ENCODE data around the gene CCDC175.

CCDC175 gene

GRCh38 chr14:59483363-59483762, 93.2 kb downstream of the CCDC175 start:
- no peaks in the 10 kb centered on the region for H3K4me1 ChIP-seq (ENCODE audit: control insufficient read depth, insufficient read depth, low read length)
- no CpG with 5 or more reads among the region's 16 CpGs for WGBS (ENCODE audit: insufficient coverage, insufficient read length)
- H3K27me3 ChIP-seq (ENCODE audit: control insufficient read depth, insufficient read depth, low read length): no peaks in the 10 kb centered on the region
- no peak overlapping the region for H3K27ac ChIP-seq (ENCODE audit: low read length)
- H3K9me3 ChIP-seq (ENCODE audit: control insufficient read depth, insufficient read depth, low read length): no peaks in the 10 kb centered on the region
- H3K36me3 ChIP-seq (ENCODE audit: control insufficient read depth, insufficient read depth, low read length): no peaks in the 10 kb centered on the region; the same call in 1 of the 2 replicates
- DNase-seq (ENCODE audit: low read depth, low spot score): no peak
- peak overlapping the region; percentile 69; the same call in 1 of the 2 replicates for H3K4me3 ChIP-seq (ENCODE audit: low read length)

DNA sequence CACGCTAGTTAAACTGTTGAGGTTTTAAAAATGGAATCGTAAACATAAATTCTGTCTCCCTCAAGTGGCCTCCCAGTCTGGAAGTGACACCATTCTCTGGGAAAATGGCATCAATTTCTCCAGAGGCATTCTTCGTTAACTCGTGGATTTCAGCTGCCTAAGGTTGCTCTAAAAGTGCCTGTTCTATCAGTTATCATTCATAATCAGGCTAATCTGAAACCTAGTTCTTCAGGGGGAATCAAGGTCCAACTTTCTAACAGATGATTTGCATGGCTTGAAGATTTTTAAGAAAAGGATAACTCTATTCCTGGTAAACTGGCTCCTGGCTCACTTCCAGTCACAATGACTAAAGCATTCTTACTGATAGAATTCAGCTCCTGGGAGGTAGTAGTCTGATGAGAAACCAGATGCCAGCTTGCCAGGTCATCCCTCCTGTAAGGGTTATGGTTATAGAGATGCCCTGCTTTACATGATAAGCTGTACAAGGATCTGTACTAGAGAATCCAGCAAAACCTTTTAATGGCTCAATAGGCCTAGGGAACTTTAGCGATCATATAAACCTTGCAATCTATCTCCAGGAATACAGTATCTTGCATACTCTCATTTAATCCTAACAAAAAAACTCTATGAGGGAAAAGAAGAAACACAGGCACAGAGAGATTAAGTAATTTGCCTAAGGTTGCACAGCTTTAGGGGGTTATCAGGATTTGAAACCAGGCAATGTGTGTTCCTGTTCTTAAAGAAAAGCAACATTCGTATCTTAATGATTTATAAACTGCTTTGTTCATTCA, 93.9 kb downstream of the CCDC175 start:
- no CpG with 5 or more reads among the region's 6 CpGs for WGBS (ENCODE audit: insufficient coverage, insufficient read length)
- no peaks in the 10 kb centered on the region for H3K4me1 ChIP-seq (ENCODE audit: control insufficient read depth, insufficient read depth, low read length)
- no peaks in the 10 kb centered on the region for H3K9me3 ChIP-seq (ENCODE audit: control insufficient read depth, insufficient read depth, low read length)
- peak overlapping the region; percentile 69; the same call in 1 of the 2 replicates for H3K4me3 ChIP-seq (ENCODE audit: low read length)
- no peak for DNase-seq (ENCODE audit: low read depth, low spot score)
- H3K27ac ChIP-seq (ENCODE audit: low read length): no peak overlapping the region
- H3K36me3 ChIP-seq (ENCODE audit: control insufficient read depth, insufficient read depth, low read length): no peaks in the 10 kb centered on the region; the same call in 1 of the 2 replicates
- no peaks in the 10 kb centered on the region for H3K27me3 ChIP-seq (ENCODE audit: control insufficient read depth, insufficient read depth, low read length)

- Histone ChIP-seq H3K9me3 (ENCODE audit: control insufficient read depth, insufficient read depth, low read length) (no peaks in the 10 kb centered on the region), H3K27ac (ENCODE audit: low read length) (no peak overlapping the region), H3K4me1 (ENCODE audit: control insufficient read depth, insufficient read depth, low read length) (no peaks in the 10 kb centered on the region), H3K36me3 (ENCODE audit: control insufficient read depth, insufficient read depth, low read length) (no peaks in the 10 kb centered on the region; the same call in 1 of the 2 replicates), H3K27me3 (ENCODE audit: control insufficient read depth, insufficient read depth, low read length) (no peaks in the 10 kb centered on the region), H3K4me3 (ENCODE audit: low read length) (no peak overlapping the region)
- DNase-seq (ENCODE audit: low read depth, low spot score): no peak
- no CpG with 5 or more reads among the region's 2 CpGs for WGBS (ENCODE audit: insufficient coverage, insufficient read length)
These were observed 94.6 kb downstream of the CCDC175 start for GRCh38 chr14:59481871-59482540.

DNA sequence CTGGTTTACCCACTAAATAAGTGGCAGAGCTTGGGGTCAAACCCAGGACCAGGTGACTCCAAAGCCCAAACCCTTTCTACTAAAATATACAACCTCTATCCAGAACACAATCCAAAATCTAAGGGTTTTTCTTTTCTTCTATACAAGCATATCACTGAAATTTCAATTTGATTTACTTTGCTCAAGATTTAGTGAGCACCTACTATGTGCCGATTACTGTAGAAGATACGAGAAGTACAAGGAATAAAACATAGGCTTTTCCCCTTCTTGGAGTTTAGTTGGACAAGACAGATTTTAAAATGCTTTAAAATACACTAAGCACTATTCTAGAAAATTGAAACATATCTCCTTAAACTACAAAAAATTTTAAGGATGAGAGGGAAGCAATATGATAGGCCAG, 95.2 kb downstream of the CCDC175 start:
- WGBS (ENCODE audit: insufficient coverage, insufficient read length): no CpG with 5 or more reads among the region's 2 CpGs
- no peak overlapping the region for H3K27ac ChIP-seq (ENCODE audit: low read length)

DNA sequence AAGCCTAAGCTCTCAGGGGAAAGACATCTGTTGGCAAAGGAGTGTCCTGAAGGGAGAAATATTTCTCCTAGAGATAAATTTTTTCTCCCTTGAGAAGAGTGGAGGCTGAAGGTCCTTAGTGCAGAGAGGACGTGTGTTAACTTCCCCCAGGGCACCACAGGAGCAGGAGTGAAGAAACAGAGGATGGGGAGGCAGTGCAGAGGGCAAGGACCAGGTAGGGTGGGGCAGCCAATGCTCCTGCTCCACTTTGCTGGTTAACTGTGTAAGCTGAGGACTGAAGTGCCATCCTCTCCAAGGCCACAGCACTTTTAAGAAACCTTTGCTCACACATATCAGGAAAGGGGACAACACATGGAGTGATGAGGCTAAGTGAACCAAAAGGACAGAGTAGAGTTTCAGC, 96.4 kb downstream of the CCDC175 start:
- no peak overlapping the region for H3K27ac ChIP-seq (ENCODE audit: low read length)
- DNase-seq (ENCODE audit: low read depth, low spot score): no peak
- no peaks in the 10 kb centered on the region; the same call in 1 of the 2 replicates for H3K36me3 ChIP-seq (ENCODE audit: control insufficient read depth, insufficient read depth, low read length)

More for the DNA sequence above, 95.2 kb downstream of the CCDC175 start:
- Histone ChIP-seq H3K27me3 (ENCODE audit: control insufficient read depth, insufficient read depth, low read length) (no peaks in the 10 kb centered on the region), H3K4me1 (ENCODE audit: control insufficient read depth, insufficient read depth, low read length) (no peaks in the 10 kb centered on the region), H3K36me3 (ENCODE audit: control insufficient read depth, insufficient read depth, low read length) (no peaks in the 10 kb centered on the region; the same call in 1 of the 2 replicates), H3K4me3 (ENCODE audit: low read length) (no peak overlapping the region), H3K9me3 (ENCODE audit: control insufficient read depth, insufficient read depth, low read length) (no peaks in the 10 kb centered on the region)
- no peak for DNase-seq (ENCODE audit: low read depth, low spot score)

GRCh38 chr14:59478540-59478939, 98.1 kb downstream of the CCDC175 start:
- H3K4me1 ChIP-seq (ENCODE audit: control insufficient read depth, insufficient read depth, low read length): no peaks in the 10 kb centered on the region
- H3K36me3 ChIP-seq (ENCODE audit: control insufficient read depth, insufficient read depth, low read length): no peaks in the 10 kb centered on the region; the same call in 1 of the 2 replicates
- no CpG with 5 or more reads among the region's 3 CpGs for WGBS (ENCODE audit: insufficient coverage, insufficient read length)
- DNase-seq (ENCODE audit: low read depth, low spot score): no peak
- H3K27ac ChIP-seq (ENCODE audit: low read length): no peak overlapping the region
- H3K9me3 ChIP-seq (ENCODE audit: control insufficient read depth, insufficient read depth, low read length): no peaks in the 10 kb centered on the region
- no peak overlapping the region for H3K4me3 ChIP-seq (ENCODE audit: low read length)
- H3K27me3 ChIP-seq (ENCODE audit: control insufficient read depth, insufficient read depth, low read length): no peaks in the 10 kb centered on the region

More for the DNA sequence above, 96.4 kb downstream of the CCDC175 start:
- H3K4me3 ChIP-seq (ENCODE audit: low read length): no peak overlapping the region
- no peaks in the 10 kb centered on the region for H3K9me3 ChIP-seq (ENCODE audit: control insufficient read depth, insufficient read depth, low read length)
- no peaks in the 10 kb centered on the region for H3K4me1 ChIP-seq (ENCODE audit: control insufficient read depth, insufficient read depth, low read length)
- WGBS (ENCODE audit: insufficient coverage, insufficient read length): no CpG with 5 or more reads among the region's 1 CpG
- H3K27me3 ChIP-seq (ENCODE audit: control insufficient read depth, insufficient read depth, low read length): no peaks in the 10 kb centered on the region

- no peaks in the 10 kb centered on the region; the same call in 1 of the 2 replicates for H3K36me3 ChIP-seq (ENCODE audit: control insufficient read depth, insufficient read depth, low read length)
These were observed 100.9 kb downstream of the CCDC175 start for GRCh38 chr14:59475709-59476108.

GRCh38 chr14:59474172-59474571, 102.4 kb downstream of the CCDC175 start:
- no peak for DNase-seq (ENCODE audit: low read depth, low spot score)
- H3K4me3 ChIP-seq (ENCODE audit: low read length): no peak overlapping the region
- H3K9me3 ChIP-seq (ENCODE audit: control insufficient read depth, insufficient read depth, low read length): no peaks in the 10 kb centered on the region
- H3K27me3 ChIP-seq (ENCODE audit: control insufficient read depth, insufficient read depth, low read length): no peaks in the 10 kb centered on the region
- no CpG with 5 or more reads among the region's 1 CpG for WGBS (ENCODE audit: insufficient coverage, insufficient read length)
- H3K36me3 ChIP-seq (ENCODE audit: control insufficient read depth, insufficient read depth, low read length): no peaks in the 10 kb centered on the region; the same call in 1 of the 2 replicates
- H3K27ac ChIP-seq (ENCODE audit: low read length): no peak overlapping the region
- H3K4me1 ChIP-seq (ENCODE audit: control insufficient read depth, insufficient read depth, low read length): no peaks in the 10 kb centered on the region

More at GRCh38 chr14:59475709-59476108, 100.9 kb downstream of the CCDC175 start:
- no peak overlapping the region for H3K27ac ChIP-seq (ENCODE audit: low read length)
- no peaks in the 10 kb centered on the region for H3K9me3 ChIP-seq (ENCODE audit: control insufficient read depth, insufficient read depth, low read length)
- no peaks in the 10 kb centered on the region for H3K4me1 ChIP-seq (ENCODE audit: control insufficient read depth, insufficient read depth, low read length)
- no peak overlapping the region for H3K4me3 ChIP-seq (ENCODE audit: low read length)
- no CpG with 5 or more reads among the region's 1 CpG for WGBS (ENCODE audit: insufficient coverage, insufficient read length)
- no peaks in the 10 kb centered on the region for H3K27me3 ChIP-seq (ENCODE audit: control insufficient read depth, insufficient read depth, low read length)
- DNase-seq (ENCODE audit: low read depth, low spot score): no peak

GRCh38 chr14:59465316-59466135, 111.1 kb downstream of the CCDC175 start, which contains the start of gene GPR135:
Gene GPR135, minus strand, starts transcription at chr14:59465380. Its CDS starts 154 bp downstream, at chr14:59465226.
- Histone ChIP-seq H3K27ac (ENCODE audit: low read length) (no peak within 1 kb of the TSS), H3K9me3 (ENCODE audit: control insufficient read depth, insufficient read depth, low read length) (no peaks in the 10 kb centered on the region), H3K4me1 (ENCODE audit: control insufficient read depth, insufficient read depth, low read length) (0 out of 2 replicates have a peak, but pooled peaks cover 2% of the 10 kb centered on the region), H3K36me3 (ENCODE audit: control insufficient read depth, insufficient read depth, low read length) (no peaks in the 10 kb centered on the region), H3K4me3 (ENCODE audit: low read length) (peak within 1 kb of the TSS; percentile 70; the same call in 1 of the 2 replicates), H3K27me3 (ENCODE audit: control insufficient read depth, insufficient read depth, low read length) (peaks cover 7% of the 10 kb centered on the region; the same call in 1 of the 2 replicates)
- DNase-seq (ENCODE audit: low read depth, low spot score): no peak
- no CpG with 5 or more reads among the region's 40 CpGs for WGBS (ENCODE audit: insufficient coverage, insufficient read length)

Measured in iPS DF 6.9 (cell line).